HL-60 (cell line): Measurements from ENCODE around the gene CTDP1.

Experiments used
- DNase-seq, 2 experiments: peaks; one replicate each; pipeline ENCODE4 v3.0.0-alpha.2; 2010 to 2020; ENCODE audit warnings: low read depth in 1 of 2, low spot score in 1 of 2
- H3K27ac ChIP-seq: fragments of 250-450 bp; sonication (Bioruptor Pico); replicated peaks from 2 replicates; pipeline ENCODE4 v1.5.1; 2020; ENCODE audit warnings: mild to moderate bottlenecking, moderate library complexity
- H3K27me3 ChIP-seq: fragments of 250-450 bp; sonication (Bioruptor Pico); 2 replicates; pipeline ENCODE4 v1.5.1; 2021; ENCODE audit warnings: mild to moderate bottlenecking, moderate library complexity; ENCODE audit not compliant: insufficient read depth, poor library complexity, severe bottlenecking
- H3K4me3 ChIP-seq: replicated peaks from 2 replicates; pipeline ENCODE4 v1.5.1; 2011; ENCODE audit warnings: mild to moderate bottlenecking, control low read depth, low read length; ENCODE audit not compliant: insufficient read depth
- CTCF ChIP-seq: IDR thresholded peaks from one replicate; pipeline ENCODE4 v1.5.1; 2011; ENCODE audit warnings: low read length, control low read depth, inconsistent platforms; ENCODE audit not compliant: insufficient read depth
- GABPA ChIP-seq: IDR thresholded peaks from 2 replicates; pipeline ENCODE4 v1.6.1; 2012; ENCODE audit warnings: low read depth
- POLR2AphosphoS5 ChIP-seq: IDR thresholded peaks from 2 replicates; pipeline ENCODE4 v1.6.1; 2012; ENCODE audit warnings: low read depth
- REST ChIP-seq: IDR thresholded peaks from 2 replicates; pipeline ENCODE4 v1.6.1; 2012; ENCODE audit warnings: low read depth; ENCODE audit not compliant: insufficient replicate concordance
- SPI1 ChIP-seq: IDR thresholded peaks from 2 replicates; pipeline ENCODE4 v1.6.1; 2012; ENCODE audit warnings: low read depth, mild to moderate bottlenecking, borderline replicate concordance

CTDP1 gene

GRCh38 chr18:79726721-79727120 is 47.1 kb downstream of the CTDP1 start:
- Histone ChIP-seq H3K4me3 (no peak overlapping the region), H3K27me3 (no peaks in the 10 kb centered on the region)
- TF ChIP-seq SPI1 (no peak), GABPA (no peak), REST (no peak), POLR2AphosphoS5 (no peak), CTCF (no peak)

GRCh38 chr18:79727211-79727610 is 47.6 kb downstream of the CTDP1 start:
- no peak overlapping the region for H3K4me3 ChIP-seq
- no peaks in the 10 kb centered on the region for H3K27me3 ChIP-seq
- no peak for DNase-seq
- no peak for TF ChIP-seq POLR2AphosphoS5
- TF ChIP-seq SPI1 = no peak
- TF ChIP-seq CTCF = no peak
- no peak for TF ChIP-seq REST
- TF ChIP-seq GABPA = no peak
- H3K27ac ChIP-seq = no peak overlapping the region

More at GRCh38 chr18:79726721-79727120, 47.1 kb downstream of the CTDP1 start:
- no peak for DNase-seq
- no peak overlapping the region for H3K27ac ChIP-seq

GRCh38 chr18:79728931-79729586 is 49.5 kb downstream of the CTDP1 start:
- DNase-seq = no peak
- Histone ChIP-seq H3K27me3 (no peaks in the 10 kb centered on the region), H3K4me3 (no peak overlapping the region), H3K27ac (no peak overlapping the region)
- TF ChIP-seq REST (no peak), GABPA (no peak), CTCF (no peak), SPI1 (no peak), POLR2AphosphoS5 (no peak)
